Neural cell (in vitro differentiated cells): Measurements from ENCODE around the gene RASIP1. TPM values are rescaled to one million over a fixed set of nuclear protein-coding genes. Genes with fewer than 3 reads are reported as not detected.

Experiments used
- H2AFZ ChIP-seq: fragments of 200-600, 300-800 bp; sonication (generic), shearing (Covaris generic); 2 replicates; pipeline ENCODE4 v1.6.0; 2014; ENCODE audit warnings: low read depth, mild to moderate bottlenecking, antibody characterized with exemption, low read length, moderate library complexity
- H3F3A ChIP-seq: fragments of 200-600 bp; shearing (Covaris generic); 2 replicates; pipeline ENCODE4 v1.6.1; 2016; ENCODE audit warnings: mild to moderate bottlenecking, moderate library complexity, mixed read lengths, antibody characterized with exemption, low read length; ENCODE audit not compliant: insufficient read depth, poor library complexity, severe bottlenecking
- H3K27ac ChIP-seq: fragments of 200-600, 300-800 bp; sonication (generic), shearing (Covaris generic); 2 replicates; pipeline ENCODE4 v1.5.1; 2014; ENCODE audit warnings: mild to moderate bottlenecking, low read length, moderate library complexity
- H3K27me3 ChIP-seq: fragments of 300-800, 200-600 bp; sonication (generic), shearing (Covaris generic); 2 replicates; pipeline ENCODE4 v1.6.0; 2014; ENCODE audit warnings: mild to moderate bottlenecking, low read depth, low read length, moderate library complexity; ENCODE audit not compliant: insufficient read depth
- H3K36me3 ChIP-seq: fragments of 300-800, 200-600 bp; sonication (generic), shearing (Covaris generic); 2 replicates; pipeline ENCODE4 v1.5.1; 2014; ENCODE audit warnings: mild to moderate bottlenecking, antibody characterized with exemption, low read length, moderate library complexity; ENCODE audit not compliant: insufficient read depth
- H3K4me2 ChIP-seq: fragments of 300-800, 200-600 bp; sonication (generic), shearing (Covaris generic); 2 replicates; pipeline ENCODE4 v1.6.0; 2014; ENCODE audit warnings: mild to moderate bottlenecking, low read length
- H3K4me3 ChIP-seq: fragments of 300-800, 200-600 bp; sonication (generic), shearing (Covaris generic); 2 replicates; pipeline ENCODE4 v1.5.1; 2014; ENCODE audit warnings: mild to moderate bottlenecking, low read length, moderate library complexity
- H3K79me2 ChIP-seq: fragments of 200-600 bp; shearing (Covaris generic); replicated peaks from 2 replicates; pipeline ENCODE4 v1.6.0; 2014; ENCODE audit warnings: mild to moderate bottlenecking, low read length, moderate library complexity; ENCODE audit not compliant: insufficient read depth
- H3K9ac ChIP-seq: fragments of 300-800, 200-600 bp; sonication (generic), shearing (Covaris generic); 2 replicates; pipeline ENCODE4 v1.6.1; 2016; ENCODE audit warnings: mild to moderate bottlenecking, low read length, mixed read lengths
- H3K9me2 ChIP-seq: fragments of 200-600 bp; shearing (Covaris generic); 2 replicates; pipeline ENCODE4 v1.6.1; 2016; ENCODE audit warnings: mild to moderate bottlenecking, low read length, mixed read lengths; ENCODE audit not compliant: insufficient read depth
- H3K9me3 ChIP-seq: fragments of 200-600, 300-800 bp; sonication (generic), shearing (Covaris generic); 2 replicates; pipeline ENCODE4 v1.6.1; 2016; ENCODE audit warnings: mild to moderate bottlenecking, mixed run types, low read length, moderate library complexity, mixed read lengths
- H4K20me1 ChIP-seq: fragments of 200-600 bp; shearing (Covaris generic); 2 replicates; pipeline ENCODE4 v1.6.1; 2016; ENCODE audit warnings: mild to moderate bottlenecking, mixed run types; ENCODE audit not compliant: insufficient read depth
- CTCF ChIP-seq: fragments of 450-650 bp; IDR thresholded peaks from 2 replicates; pipeline ENCODE4 v1.5.1; 2014; ENCODE audit warnings: antibody characterized with exemption, mild to moderate bottlenecking, moderate library complexity; ENCODE audit not compliant: poor library complexity, severe bottlenecking
- EP300 ChIP-seq: fragments of 450-650 bp; conservative IDR thresholded peaks from 2 replicates; pipeline ENCODE4 v1.6.1; 2014; ENCODE audit warnings: antibody characterized with exemption, mild to moderate bottlenecking, moderate library complexity; ENCODE audit not compliant: poor library complexity, severe bottlenecking
- EZH2 ChIP-seq: fragments of 200-600, 300-800 bp; shearing (Covaris generic), sonication (generic); IDR thresholded peaks from 2 replicates; pipeline ENCODE4 v1.6.1; 2014; ENCODE audit warnings: antibody characterized with exemption, low read length, borderline replicate concordance, mild to moderate bottlenecking; ENCODE audit not compliant: insufficient read depth, poor library complexity, severe bottlenecking
- MXI1 ChIP-seq: fragments of 450-650 bp; conservative IDR thresholded peaks from 2 replicates; pipeline ENCODE4 v1.6.1; 2014; ENCODE audit warnings: antibody characterized with exemption, mild to moderate bottlenecking; ENCODE audit not compliant: poor library complexity, severe bottlenecking
- POLR2AphosphoS5 ChIP-seq: IDR thresholded peaks from 2 replicates; pipeline ENCODE4 v1.6.1; 2012
- RAD21 ChIP-seq: fragments of 450-650 bp; conservative IDR thresholded peaks from 2 replicates; pipeline ENCODE4 v1.6.1; 2014; ENCODE audit warnings: antibody characterized with exemption, mild to moderate bottlenecking, moderate library complexity
- REST ChIP-seq: IDR thresholded peaks from 2 replicates; pipeline ENCODE4 v1.6.1; 2012; ENCODE audit warnings: borderline replicate concordance
- SMC3 ChIP-seq: fragments of 450-650 bp; conservative IDR thresholded peaks from 2 replicates; pipeline ENCODE4 v1.6.1; 2014; ENCODE audit warnings: antibody characterized with exemption, mild to moderate bottlenecking, moderate library complexity; ENCODE audit not compliant: poor library complexity
- TAF1 ChIP-seq: IDR thresholded peaks from 2 replicates; pipeline ENCODE4 v1.6.1; 2012; ENCODE audit warnings: low read depth
- polyA plus RNA-seq: library from polyadenylated mRNA; depleted of rRNA; stranded (reverse); fragments of >200 nt; gene quantifications from 2 replicates; pipeline ENCODE4 v1.2.3, GENCODE V29; 2014

The RASIP1 gene
- polyA plus RNA-seq, 1 donor from 2014 or later: not detected

- Histone ChIP-seq H3K36me3 (no peaks in the 10 kb centered on the region), H3K9me2 (no peaks in the 10 kb centered on the region), H4K20me1 (no peaks in the 10 kb centered on the region), H3K4me2 (no peak overlapping the region), H3K9ac (no peak overlapping the region), H3K4me3 (no peak overlapping the region), H3K27me3 (no peaks in the 10 kb centered on the region), H2AFZ (no peak overlapping the region), H3F3A (no peaks in the 10 kb centered on the region), H3K27ac (no peak overlapping the region), H3K79me2 (no peaks in the 10 kb centered on the region), H3K9me3 (no peaks in the 10 kb centered on the region)
- TF ChIP-seq MXI1 (no peak), RAD21 (no peak), TAF1 (no peak), REST (no peak), EZH2 (no peak), EP300 (no peak)
These were observed 23.7 kb downstream of the RASIP1 start for GRCh38 chr19:48716562-48717291.

GRCh38 chr19:48715681-48716171 is 24.7 kb downstream of the RASIP1 start:
- Histone ChIP-seq H3K27ac (no peak overlapping the region), H3K9me3 (no peaks in the 10 kb centered on the region), H4K20me1 (no peaks in the 10 kb centered on the region), H3K9me2 (no peaks in the 10 kb centered on the region), H2AFZ (no peak overlapping the region), H3K27me3 (no peaks in the 10 kb centered on the region), H3K79me2 (no peaks in the 10 kb centered on the region), H3K4me3 (no peak overlapping the region), H3F3A (no peaks in the 10 kb centered on the region), H3K9ac (no peak overlapping the region), H3K4me2 (no peak overlapping the region), H3K36me3 (no peaks in the 10 kb centered on the region)
- no peak for TF ChIP-seq RAD21
- TF ChIP-seq MXI1: no peak
- no peak for TF ChIP-seq POLR2AphosphoS5
- TF ChIP-seq CTCF: no peak
- no peak for TF ChIP-seq TAF1
- no peak for TF ChIP-seq REST
- TF ChIP-seq EZH2: no peak
- no peak for TF ChIP-seq SMC3
- TF ChIP-seq EP300: no peak
